ENCODE results near the gene GBP5.

GRCh38 chr1:89309828-89310227, 37.2 kb upstream of the GBP5 start:
- TF ChIP-seq CTCF (IDR thresholded peaks at IDR 0.05): no peak
- TF ChIP-seq POLR2A (IDR thresholded peaks at IDR 0.05): no peak
- TF ChIP-seq POLR2AphosphoS5 (IDR thresholded peaks at IDR 0.05): no peak

All from breast epithelium (tissue), 3 donors.